Measurements from ENCODE around the gene SPATS2.
"Not testable (repeated sequence)": the region's sequence is repeated elsewhere in the genome, so short reads cannot be mapped to it uniquely, and the experiment has no call there.

The SPATS2 gene

GRCh38 chr12:49367381-49368239 lies at the start of gene SPATS2:
Gene SPATS2, plus strand, starts transcription at chr12:49367462. Its CDS starts 93,551 bp downstream, at chr12:49461013.
- no peak for DNase-seq (ENCODE audit: low read depth)

- not testable (repeated sequence) for DNase-seq (ENCODE audit: low read depth)
Measured at GRCh38 chr12:49320411-49321103, 46.7 kb upstream of the SPATS2 start.

GRCh38 chr12:49322367-49322707 lies 44.9 kb upstream of the SPATS2 start:
- DNase-seq (ENCODE audit: low read depth): no peak

- DNase-seq (ENCODE audit: low read depth): peak; percentile 93
Measured at GRCh38 chr12:49322708-49323523, 44.3 kb upstream of the SPATS2 start, which contains the start of gene TROAP. Gene TROAP, plus strand, starts transcription at chr12:49323255. Its CDS starts 354 bp downstream, at chr12:49323609.

GRCh38 chr12:49323524-49324097 lies 43.7 kb upstream of the SPATS2 start:
- DNase-seq (ENCODE audit: low read depth): no peak

GRCh38 chr12:49325606-49326005 lies 41.7 kb upstream of the SPATS2 start:
- no peak for DNase-seq (ENCODE audit: low read depth)

GRCh38 chr12:49327368-49327767 lies 39.9 kb upstream of the SPATS2 start:
- DNase-seq (ENCODE audit: low read depth): no peak

- no peak for DNase-seq (ENCODE audit: low read depth)
Measured at GRCh38 chr12:49327887-49328286, 39.4 kb upstream of the SPATS2 start.

GRCh38 chr12:49328816-49329215 lies 38.4 kb upstream of the SPATS2 start:
- DNase-seq (ENCODE audit: low read depth): no peak

- DNase-seq (ENCODE audit: low read depth): no peak
Measured at GRCh38 chr12:49330032-49330619, 37.1 kb upstream of the SPATS2 start.

GRCh38 chr12:49330631-49331379 lies 36.5 kb upstream of the SPATS2 start:
- DNase-seq (ENCODE audit: low read depth): no peak

- no peak for DNase-seq (ENCODE audit: low read depth)
Measured at GRCh38 chr12:49331380-49332222, 35.7 kb upstream of the SPATS2 start.

- DNase-seq (ENCODE audit: low read depth): no peak
Measured at GRCh38 chr12:49332441-49332861, 34.8 kb upstream of the SPATS2 start.

- DNase-seq (ENCODE audit: low read depth): no peak
Measured at GRCh38 chr12:49332891-49333371, 34.3 kb upstream of the SPATS2 start.

GRCh38 chr12:49333778-49334177 lies 33.5 kb upstream of the SPATS2 start:
- DNase-seq (ENCODE audit: low read depth): not testable (repeated sequence)

GRCh38 chr12:49334226-49334625 lies 33.0 kb upstream of the SPATS2 start:
- no peak for DNase-seq (ENCODE audit: low read depth)

- no peak for DNase-seq (ENCODE audit: low read depth)
Measured at GRCh38 chr12:49334681-49335080, 32.6 kb upstream of the SPATS2 start.

- DNase-seq (ENCODE audit: low read depth): no peak
Measured at GRCh38 chr12:49335118-49335954, 31.9 kb upstream of the SPATS2 start.

All from stimulated activated CD8-positive, alpha-beta memory T cell treated with anti-CD3 and anti-CD28 coated beads, Interleukin-4, amount 100 ng/mL, for 24 hours (primary cell).